LHCN-M2 (cell line): ENCODE results near the gene KCNMA1. TPM values are rescaled to one million over a fixed set of nuclear protein-coding genes. Genes with fewer than 3 reads are reported as not detected.
A peak's percentile ranks its signal among the peaks of the same experiment; 100 is the strongest.
"Not testable (repeated sequence)": the region's sequence is repeated elsewhere in the genome, so short reads cannot be mapped to it uniquely, and the experiment has no call there.

Experiments
- DNase-seq: peaks from one replicate; pipeline ENCODE4 v3.0.0-alpha.2; 2012; ENCODE audit warnings: low read depth
- total RNA-seq: library from RNA; depleted of rRNA; stranded (reverse); fragments of >200 nt; gene quantifications from 2 replicates; pipeline ENCODE4 v1.2.3, GENCODE V29; 2014

Gene KCNMA1
- total RNA-seq, 1 experiment from 2014 or later, result 28.6 TPM

DNA sequence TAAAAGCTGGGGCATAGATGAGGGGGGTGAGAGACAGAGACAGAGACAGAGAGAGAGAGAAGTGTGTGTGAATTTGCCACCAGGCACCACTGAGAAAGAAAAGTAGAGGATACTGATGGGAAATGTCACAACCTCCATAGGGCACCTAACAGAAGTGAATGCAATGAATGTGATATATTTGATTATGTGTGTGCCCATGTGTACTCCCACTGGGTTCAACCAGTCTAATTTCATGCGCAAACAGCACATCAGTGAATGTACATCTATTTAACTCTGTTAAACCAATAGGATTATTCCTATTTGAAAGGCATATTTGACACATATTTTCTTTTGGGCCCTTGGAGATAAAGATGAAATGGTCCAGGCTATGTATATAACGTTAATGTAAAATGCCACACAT is 241.3 kb downstream of the KCNMA1 start:
- DNase-seq, result no peak

- DNase-seq, result peak; percentile 71
Measured at GRCh38 chr10:77393821-77394501, 243.6 kb downstream of the KCNMA1 start.

GRCh38 chr10:77393411-77393810 is 244.2 kb downstream of the KCNMA1 start:
- DNase-seq, result no peak

- DNase-seq, result peak; percentile 98
Measured at GRCh38 chr10:77392851-77393250, 244.8 kb downstream of the KCNMA1 start.

GRCh38 chr10:77392236-77392721 is 245.3 kb downstream of the KCNMA1 start:
- DNase-seq, result peak; percentile 81

GRCh38 chr10:77391605-77392235 is 245.9 kb downstream of the KCNMA1 start:
- DNase-seq, result peak; percentile 94

DNA sequence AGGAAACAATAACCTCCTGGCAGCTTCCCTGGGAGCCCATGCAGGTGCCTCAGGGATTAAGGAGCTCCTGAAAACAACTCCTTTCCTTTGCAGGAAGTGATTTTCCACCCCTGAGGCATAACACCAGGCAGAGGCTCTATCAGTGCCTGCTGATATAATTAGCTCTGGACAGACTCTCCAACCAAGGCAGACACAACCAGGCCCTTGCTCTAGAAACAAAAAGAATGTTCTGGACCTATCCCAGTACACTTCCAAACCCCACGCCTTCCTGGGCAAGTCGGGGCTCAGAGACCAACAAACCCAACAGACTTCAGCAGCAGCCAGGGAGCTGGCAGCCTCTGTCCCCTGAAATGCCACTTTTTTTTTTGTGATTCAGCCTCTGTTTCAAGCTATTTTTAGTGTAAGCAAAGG is 247.1 kb downstream of the KCNMA1 start:
- DNase-seq, result peak; percentile 25

DNA sequence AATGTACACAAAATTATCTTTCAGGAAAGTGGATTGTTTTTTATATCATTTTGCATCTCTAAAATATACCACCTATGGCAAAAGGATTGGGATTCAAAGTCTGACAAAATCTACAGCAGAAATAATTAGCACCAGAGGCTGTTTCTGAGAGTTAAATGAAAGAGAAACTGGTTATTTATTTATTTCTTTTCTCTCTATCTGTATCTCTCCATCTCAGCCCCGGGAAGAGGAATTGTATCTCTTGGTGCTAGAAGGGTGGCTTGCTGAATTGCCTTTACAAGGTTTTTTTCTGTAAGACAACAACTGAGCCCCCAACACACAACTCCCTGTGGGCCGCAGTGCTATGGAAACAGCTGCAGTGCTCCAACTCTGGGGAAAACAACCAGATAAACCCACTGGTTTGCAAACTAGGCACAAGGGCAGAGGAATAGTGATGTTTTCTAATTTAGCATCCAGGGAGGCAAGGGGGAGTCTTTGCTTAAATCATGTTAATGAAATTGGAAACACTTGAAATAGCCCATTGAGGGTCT is 249.0 kb downstream of the KCNMA1 start:
- DNase-seq, result no peak

DNA sequence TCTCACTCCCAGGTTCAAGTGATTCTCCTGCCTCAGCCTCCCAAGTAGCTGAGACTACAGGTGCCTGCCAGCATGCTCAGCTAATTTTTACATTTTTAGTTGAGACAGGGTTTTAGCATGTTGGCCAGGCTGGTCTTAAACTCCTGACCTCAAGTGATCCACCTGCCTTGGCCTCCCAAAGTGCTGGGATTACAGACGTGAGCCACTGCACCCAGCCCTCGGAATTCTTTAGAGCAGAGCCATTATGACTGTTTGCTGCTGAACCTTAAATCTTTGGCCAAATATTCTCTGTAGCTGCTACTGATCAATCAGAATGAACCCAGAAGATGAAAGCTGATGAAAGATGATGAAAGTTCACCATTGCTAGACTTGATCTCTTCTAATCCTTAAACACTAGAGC is 249.9 kb downstream of the KCNMA1 start:
- DNase-seq, result not testable (repeated sequence)

GRCh38 chr10:77387247-77387646 is 250.4 kb downstream of the KCNMA1 start:
- DNase-seq, result no peak

- DNase-seq, result peak; percentile 50
Measured at GRCh38 chr10:77386838-77387237, 250.8 kb downstream of the KCNMA1 start.

- no peak for DNase-seq
Measured at GRCh38 chr10:77386365-77386764, 251.2 kb downstream of the KCNMA1 start.

DNA sequence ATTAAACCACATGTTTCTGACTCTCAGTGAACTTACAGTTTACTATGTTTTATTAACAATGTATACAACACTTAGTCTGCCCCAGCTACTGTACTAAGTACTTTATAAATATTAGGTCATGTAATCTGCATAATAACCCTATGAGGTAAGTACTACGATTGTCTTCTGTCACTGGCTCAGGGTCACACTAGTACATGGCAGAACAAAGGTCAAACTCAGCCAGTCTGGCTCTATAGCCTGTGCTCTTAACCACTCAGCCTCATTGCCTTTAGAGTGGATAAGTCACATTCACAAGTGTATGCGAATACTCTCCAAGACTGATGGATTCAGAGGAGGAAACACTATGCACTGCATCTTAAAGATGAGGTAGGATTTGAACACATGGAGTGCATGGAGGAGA is 252.3 kb downstream of the KCNMA1 start:
- DNase-seq, result no peak

DNA sequence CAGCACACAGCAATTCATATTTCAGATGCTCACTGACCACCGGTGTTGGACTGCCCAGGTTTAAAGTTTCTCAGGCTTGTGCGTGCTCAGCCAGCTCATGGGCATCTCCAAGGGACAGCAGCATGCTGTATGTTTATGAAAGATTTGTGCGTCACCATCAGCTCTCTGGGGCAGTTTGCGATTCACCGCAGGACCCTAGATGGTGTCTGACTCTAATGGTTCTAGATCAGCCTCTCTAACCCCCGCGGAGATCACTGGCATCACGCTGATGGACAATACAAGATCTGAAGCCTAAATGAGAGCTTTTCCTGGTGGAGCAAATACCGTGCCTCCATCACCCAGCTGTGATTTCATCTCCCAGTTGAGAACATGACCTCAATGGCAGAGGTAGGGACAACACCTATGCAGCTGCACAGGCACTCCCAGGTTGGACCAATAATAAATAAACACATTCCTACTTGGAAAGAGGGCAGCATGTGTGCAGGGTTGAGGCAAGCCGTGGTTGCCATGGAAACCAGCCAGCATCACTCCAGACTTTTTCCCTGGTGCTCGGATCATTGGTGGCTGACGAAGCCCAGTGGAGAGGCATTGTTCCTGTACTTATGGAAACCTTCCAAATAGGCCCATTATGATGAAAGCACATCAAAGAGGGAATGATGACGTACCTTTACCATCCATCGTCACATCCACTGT is 253.6 kb downstream of the KCNMA1 start:
- no peak for DNase-seq

DNA sequence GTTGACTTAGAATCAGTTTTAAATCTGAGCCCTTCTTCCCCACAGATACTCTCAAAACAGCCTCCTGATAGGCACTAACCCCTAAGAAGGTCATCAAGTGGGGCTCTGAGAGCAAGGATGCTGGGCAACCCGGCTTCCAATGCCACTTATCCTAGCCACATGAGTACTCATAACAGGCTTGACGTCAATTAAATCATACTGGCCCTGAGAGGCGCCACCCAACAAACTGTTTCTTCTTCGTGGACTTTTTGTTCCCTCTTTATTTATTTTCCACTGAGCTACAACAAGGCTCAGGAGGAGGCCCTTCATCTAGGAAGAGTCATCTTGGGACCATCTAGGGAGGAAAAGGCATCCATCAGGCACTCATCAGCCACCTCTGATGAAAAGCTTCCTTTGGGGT is 255.9 kb downstream of the KCNMA1 start:
- no peak for DNase-seq

DNA sequence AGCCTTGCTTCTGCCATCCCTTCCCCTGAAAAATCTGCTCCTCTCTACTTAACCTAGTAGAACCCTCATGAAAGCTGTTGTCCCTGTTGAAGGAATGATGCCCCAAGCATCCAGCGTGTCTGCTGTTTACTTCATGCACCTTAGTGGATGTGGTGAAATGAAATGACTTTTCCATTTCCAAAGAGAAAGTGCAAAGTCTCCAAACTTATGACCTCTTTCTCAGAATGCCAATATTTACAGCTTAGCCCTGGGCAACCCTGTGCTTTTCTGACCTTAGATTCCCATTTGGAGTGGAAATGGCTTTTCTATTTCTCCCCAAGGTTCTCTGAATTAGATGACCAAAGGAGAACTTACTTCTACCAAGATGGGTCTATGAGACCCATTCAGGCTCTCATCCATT is 256.9 kb downstream of the KCNMA1 start:
- no peak for DNase-seq

GRCh38 chr10:77380191-77380590 is 257.4 kb downstream of the KCNMA1 start:
- no peak for DNase-seq

DNA sequence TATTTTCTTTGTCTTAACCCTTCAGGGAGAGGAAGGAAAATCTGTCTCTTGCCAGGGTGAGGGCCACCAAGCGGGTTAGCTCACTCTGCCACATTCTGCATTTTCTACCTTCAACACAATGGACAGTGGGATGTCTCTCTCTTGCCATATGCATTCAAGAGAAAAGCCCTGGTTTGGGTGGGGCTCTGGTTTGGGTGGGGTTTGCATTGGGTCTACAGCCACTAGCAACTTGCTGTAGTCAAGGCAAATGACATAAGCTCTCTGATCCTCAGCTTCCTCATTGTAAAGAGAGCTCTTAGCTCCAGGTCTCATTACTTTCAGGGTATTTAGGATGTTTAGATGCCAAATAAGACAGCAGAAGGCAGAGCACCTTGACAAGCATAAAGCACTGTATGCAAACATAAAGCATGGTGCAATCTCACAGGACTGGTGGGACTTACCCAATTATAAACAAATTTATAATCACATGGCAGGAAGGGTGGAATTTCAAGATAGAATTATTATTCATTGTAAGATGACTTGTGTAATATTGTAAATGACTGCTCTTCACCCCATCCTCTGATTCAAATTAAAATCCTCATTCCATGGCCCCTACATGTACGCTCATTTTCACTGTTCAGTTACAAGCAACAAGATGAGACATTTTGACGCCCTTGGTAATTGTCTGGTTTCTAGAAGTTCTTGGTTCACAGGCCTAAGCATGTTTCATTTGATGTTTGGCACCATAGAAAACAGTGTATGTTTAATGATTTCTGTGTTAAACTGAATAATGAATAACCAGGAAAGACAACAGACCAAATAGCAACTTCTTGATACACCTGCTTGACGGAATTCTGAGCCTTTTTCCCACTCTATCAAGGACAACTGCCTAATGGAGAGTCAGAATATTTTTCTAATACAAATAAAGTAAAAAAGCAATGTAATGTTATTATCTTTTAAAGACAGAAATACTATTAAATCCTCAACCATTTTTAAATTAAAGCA is 258.9 kb downstream of the KCNMA1 start:
- no peak for DNase-seq

DNA sequence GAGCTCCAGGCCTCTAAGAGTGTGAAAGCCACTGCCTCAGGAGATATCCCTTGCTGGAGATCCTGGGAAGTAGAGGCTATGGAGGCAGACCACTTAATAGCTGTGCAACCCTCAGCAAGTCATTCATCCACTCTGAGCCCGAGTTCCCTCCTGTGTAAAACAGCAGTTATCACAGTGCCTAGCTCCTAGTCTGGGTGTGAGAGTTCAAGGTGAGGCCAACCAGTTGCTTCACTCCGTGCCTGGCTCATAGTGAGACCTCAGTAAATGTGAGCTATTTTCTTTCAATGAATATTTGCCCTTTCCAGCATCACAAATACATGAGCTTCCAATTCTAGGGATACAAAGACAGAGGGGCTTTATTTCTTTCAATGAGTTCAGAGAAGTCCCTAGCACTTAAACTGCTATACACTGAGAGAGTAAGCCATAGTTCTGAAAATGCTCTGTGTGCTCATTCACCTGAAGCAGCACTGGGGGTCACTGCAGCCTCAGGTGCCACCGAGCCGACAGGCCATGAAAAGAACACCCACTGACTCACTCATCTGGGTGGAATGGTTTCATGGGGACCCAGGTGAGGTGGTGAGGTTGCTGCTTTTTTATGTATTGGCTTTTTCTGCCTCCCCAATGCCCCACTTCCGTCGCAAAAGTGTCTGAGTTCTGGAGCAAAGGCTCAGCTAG is 259.8 kb downstream of the KCNMA1 start:
- DNase-seq, result no peak

DNA sequence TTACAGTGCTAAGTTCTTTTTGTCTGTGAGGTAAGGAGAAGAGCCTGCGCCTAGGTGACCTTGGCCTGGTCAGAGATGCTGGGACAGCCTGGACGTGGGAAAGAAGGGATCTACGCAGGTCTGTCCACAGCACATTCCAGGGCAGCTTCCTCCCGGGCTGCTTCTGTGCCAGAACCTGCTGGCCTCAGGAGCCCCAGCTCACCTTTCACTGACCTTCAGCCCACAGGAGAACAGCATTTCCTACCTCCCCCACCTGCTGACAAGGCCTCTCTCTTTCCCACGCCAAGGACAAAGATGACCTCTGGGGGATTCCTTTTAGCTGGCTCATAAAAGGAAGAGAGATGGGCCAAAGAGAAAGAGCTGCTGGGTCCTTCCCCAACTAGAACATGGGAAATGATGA is 260.6 kb downstream of the KCNMA1 start:
- no peak for DNase-seq
